Measurements from ENCODE around the gene ATRN. TPM values are rescaled to one million over a fixed set of nuclear protein-coding genes. Genes with fewer than 3 reads are reported as not detected.
A peak's percentile ranks its signal among the peaks of the same experiment; 100 is the strongest.

The ATRN gene
- total and polyA plus RNA-seq, 2 of the 8 experiments (the other 6 are each of a cell fraction or from before 2014, with no cell fraction given): 12.0 to 17.4 TPM

DNA sequence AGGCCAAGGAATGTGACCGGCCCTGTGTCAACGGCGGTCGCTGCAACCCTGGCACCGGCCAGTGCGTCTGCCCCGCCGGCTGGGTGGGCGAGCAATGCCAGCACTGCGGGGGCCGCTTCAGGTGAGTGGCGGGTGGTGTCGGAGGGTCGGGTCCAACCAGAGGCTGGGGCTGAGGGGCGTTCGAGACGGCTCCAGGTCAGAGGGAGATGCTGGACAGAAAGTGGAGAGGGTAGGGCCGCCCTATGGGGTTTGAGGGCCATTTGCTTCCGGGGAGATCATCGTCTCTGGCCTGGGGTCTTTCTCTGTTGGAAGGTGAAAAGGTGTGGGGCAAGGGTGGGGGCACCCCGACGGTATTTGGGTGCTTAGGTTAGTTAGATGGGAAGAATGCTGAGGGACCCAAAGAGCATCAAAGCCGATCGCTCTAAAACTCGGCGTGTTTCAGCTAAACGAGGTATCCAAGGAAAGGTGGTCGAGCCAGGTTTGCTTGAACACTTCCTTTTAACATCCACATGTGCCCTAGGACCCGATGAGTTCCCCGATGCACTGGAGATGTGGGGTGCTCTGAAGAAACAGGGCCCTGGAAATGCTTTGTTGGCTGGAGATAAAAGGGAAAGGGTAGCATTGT lies 691 bp downstream of the ATRN start:
- H3K14ac ChIP-seq (ENCODE audit: insufficient read length): no peak overlapping the region
- peaks cover 9% of the 10 kb centered on the region; the same call in 1 of the 2 replicates for H3K79me1 ChIP-seq (ENCODE audit: low read depth, low read length)
- H4K20me1 ChIP-seq (replicated peaks in 1 of 2; ENCODE audit: control insufficient read depth in 1 of 2, insufficient read depth in 2 of 2, low read length in 2 of 2): peaks cover 0 to 4% of the 10 kb centered on the region in 2 experiments
- H2AK5ac ChIP-seq (ENCODE audit: low read depth, low read length): no peak overlapping the region
- ChIA-PET POLR2A (ENCODE audit: partially characterized antibody) (no interaction called here), CTCF (ENCODE audit: partially characterized antibody) (interaction anchor here (1.0 to 1.2 kb wide), 2 partner anchors 45 to 93 kb away, joined by 3 read pairs; no protein-coding TSS in a partner anchor)
- H3K27me3 ChIP-seq (replicated peaks in 1 of 4; ENCODE audit: control insufficient read depth in 3 of 4, extremely low read depth in 1 of 4, insufficient read depth in 3 of 4, low read length in 3 of 4): peaks cover 0 to 26% (median 20%) of the 10 kb centered on the region in 4 experiments; a peak in 6 of 7 replicates
- no peaks in the 10 kb centered on the region for H3K36me3 ChIP-seq (ENCODE audit: control insufficient read depth in 2 of 4, insufficient read depth in 4 of 4, low read length in 3 of 4)
- no peak overlapping the region for H2BK120ac ChIP-seq (replicated peaks; ENCODE audit: low read depth, low read length)
- no peak overlapping the region for H2BK20ac ChIP-seq (ENCODE audit: low read length)
- H2AFZ ChIP-seq (ENCODE audit: low read length): no peak overlapping the region; the same call in 1 of the 2 replicates
- no peak overlapping the region for H2BK5ac ChIP-seq (ENCODE audit: low read depth, low read length)
- no peak overlapping the region for H4K91ac ChIP-seq (replicated peaks; ENCODE audit: insufficient read length, low read length)
- no peak overlapping the region for H3K56ac ChIP-seq (replicated peaks; ENCODE audit: insufficient read length, low read depth, low read length)
- WGBS, 2 experiments (ENCODE audit: extremely low coverage in 1 of 2, insufficient coverage in 1 of 2, insufficient read length in 1 of 2, insufficient replicate concordance in 2 of 2, low coverage in 1 of 2, low lambda C conversion rate in 2 of 2, missing lambda C conversion rate in 1 of 2): 8% methylated on average over 18 of the region's 30 CpGs; no CpG with 5 or more reads in 1 of the 2 experiments
- peak overlapping the region; percentile 70 to 85 (median 80) for H3K4me3 ChIP-seq (ENCODE audit: extremely low read depth in 1 of 4, insufficient read depth in 2 of 4, low read depth in 3 of 4, low read length in 4 of 4)
- H4K8ac ChIP-seq (ENCODE audit: extremely low read depth, insufficient read depth, low read length): peak overlapping the region; percentile 29; the same call in 1 of the 2 replicates
- peak overlapping the region; percentile 26 to 71 (median 40); a peak in 6 of 7 replicates for H3K9ac ChIP-seq (replicated peaks in 1 of 4; ENCODE audit: extremely low read depth in 1 of 4, low read depth in 3 of 4, low read length in 3 of 4)
- no peak overlapping the region for H3K23ac ChIP-seq (ENCODE audit: insufficient read length)
- FAIRE-seq (no peak), DNase-seq (ENCODE audit: low read depth in 1 of 2, low spot score in 2 of 2) (no peak)
- no peak overlapping the region for H2BK15ac ChIP-seq (ENCODE audit: low read length)
- no peaks in the 10 kb centered on the region; a peak in 1 of 7 replicates for H3K4me1 ChIP-seq (replicated peaks in 1 of 4; ENCODE audit: control insufficient read depth in 3 of 4, insufficient read depth in 4 of 4, low read length in 3 of 4)
- H3K9me3 ChIP-seq (ENCODE audit: insufficient read depth in 2 of 2, low read depth in 1 of 2, low read length in 1 of 2): no peaks in the 10 kb centered on the region
- H3K4ac ChIP-seq (replicated peaks; ENCODE audit: insufficient read length, low read depth, low read length): no peak overlapping the region
- 0 out of 2 replicates have a peak, but pooled peaks have one; percentile 19 for TF ChIP-seq RBBP5 (IDR thresholded peaks at IDR 0.05; ENCODE audit: borderline replicate concordance, low read depth, low read length)
- no peak for TF ChIP-seq ASH2L (IDR thresholded peaks at IDR 0.05; ENCODE audit: low read length)
- peak; percentile 4 for TF ChIP-seq KDM4A (IDR thresholded peaks at IDR 0.05; ENCODE audit: low read depth, low read length, severe bottlenecking)
- TF ChIP-seq EP300 (IDR thresholded peaks at IDR 0.05; ENCODE audit: borderline replicate concordance in 1 of 2, low read depth in 2 of 2, low read length in 2 of 2): no peak
- TF ChIP-seq KDM5A (IDR thresholded peaks at IDR 0.05; ENCODE audit: low read length): no peak
- no peak overlapping the region for H2BK12ac ChIP-seq (ENCODE audit: low read depth, low read length)
- peak overlapping the region; percentile 84 to 100 for H3K4me2 ChIP-seq (ENCODE audit: insufficient read depth in 1 of 2, low read depth in 2 of 2, low read length in 2 of 2)
- no peak overlapping the region for H3K27ac ChIP-seq (ENCODE audit: low read depth, low read length)
- peaks cover 0 to 12% of the 10 kb centered on the region in 2 experiments; a peak in 2 of 4 replicates for H3K79me2 ChIP-seq (ENCODE audit: control insufficient read depth in 1 of 2, insufficient read depth in 2 of 2, low read length in 2 of 2)
- peaks cover 15% of the 10 kb centered on the region for H3K23me2 ChIP-seq (ENCODE audit: low read depth, low read length)
- no peak overlapping the region for H4K5ac ChIP-seq (ENCODE audit: insufficient read length, low read depth, low read length)
- H3K18ac ChIP-seq (ENCODE audit: extremely low read depth, low read length): no peak overlapping the region; the same call in 1 of the 2 replicates

Data from H1 (cell line).